Small intestine (tissue), 16 donors: ENCODE results near the gene KCNS1. TPM values are rescaled to one million over a fixed set of nuclear protein-coding genes. Genes with fewer than 3 reads are reported as not detected.
A peak's percentile ranks its signal among the peaks of the same experiment; 100 is the strongest.
"Not testable (repeated sequence)": the region's sequence is repeated elsewhere in the genome, so short reads cannot be mapped to it uniquely, and the experiment has no call there.

Source experiments
- DNase-seq, 2 donors: peaks; one replicate each; pipeline versions ENCODE4 v3.0.0 to v3.0.0-alpha.2; 2013
- FAIRE-seq: peaks from 2 replicates; lab custom pipeline; 2012; peaks lifted over from hg19 to GRCh38; lab: Jason Lieb, UNC
- H3K27ac ChIP-seq, 3 donors: one replicate each; pipeline ENCODE4 v1.5.1; 2013; ENCODE audit warnings: low read length in 2 of 3, mild to moderate bottlenecking in 2 of 3, control low read depth in 1 of 3, inconsistent platforms in 1 of 3, low read depth in 1 of 3, moderate library complexity in 1 of 3
- H3K27me3 ChIP-seq, 3 donors: one replicate each; pipeline ENCODE4 v1.6.1; 2013; ENCODE audit warnings: low read length in 3 of 3, inconsistent platforms in 1 of 3; ENCODE audit not compliant: control insufficient read depth in 3 of 3, insufficient read depth in 3 of 3
- H3K36me3 ChIP-seq, 3 donors: one replicate each; pipeline ENCODE4 v1.6.1; 2013; ENCODE audit warnings: low read length in 3 of 3, inconsistent platforms in 1 of 3, low read depth in 1 of 3, mild to moderate bottlenecking in 1 of 3, moderate library complexity in 1 of 3; ENCODE audit not compliant: control insufficient read depth in 3 of 3, insufficient read depth in 2 of 3
- H3K4me1 ChIP-seq, 3 donors: one replicate each; pipeline ENCODE4 v1.6.1; 2013; ENCODE audit warnings: low read length in 2 of 3, inconsistent platforms in 1 of 3, low read depth in 1 of 3, mild to moderate bottlenecking in 1 of 3, moderate library complexity in 1 of 3; ENCODE audit not compliant: control insufficient read depth in 3 of 3, insufficient read depth in 2 of 3
- H3K4me3 ChIP-seq, 3 donors: one replicate each; pipeline ENCODE4 v1.5.1; 2013; ENCODE audit warnings: low read length in 3 of 3, control low read depth in 1 of 3, inconsistent platforms in 1 of 3, low read depth in 1 of 3, mild to moderate bottlenecking in 1 of 3, moderate library complexity in 1 of 3
- H3K9me3 ChIP-seq, 2 donors: one replicate each; pipeline ENCODE4 v1.6.1; 2013; ENCODE audit warnings: low read depth in 1 of 2, low read length in 1 of 2; ENCODE audit not compliant: control insufficient read depth in 2 of 2, insufficient read depth in 1 of 2
- WGBS, 3 donors: extraction: QIAGEN DNeasy Blood & Tissue Kit; methylation state at CpG; one replicate each; pipeline ENCODE4 v1.1.7; 2013; 5-methylcytosine and 5-hydroxymethylcytosine counted together
- long read RNA-seq, 10 donors: transcript quantifications; one replicate each; lab custom pipeline, GENCODE V29; 2026
- polyA plus RNA-seq, 4 donors: library from polyadenylated mRNA; stranded (reverse) in 3 of 4; unstranded in 1 of 4; fragments of 200-250 nt in 3 of 4; fragments of 120-200 nt in 1 of 4; gene quantifications; one replicate each; pipeline versions ENCODE4 v1.2.1 to v1.2.3, GENCODE V29; 2013
- donor health status: healthy with polysubstance abuse.
- donor health status: control.
- donor health status: control.
- donor health status: Bipolar disorder and iron deficiency.
- donor health status: healthy.

The KCNS1 gene
- polyA plus RNA-seq, result 1 to 10 TPM in 2 of 4 donors, not detected in 2; 1.0 to 1.3 TPM
- long read RNA-seq, donor 1, result 0 reads
- long read RNA-seq, donor 2, result 0 reads
- long read RNA-seq, donor 3, result 0 reads
- long read RNA-seq, donor 4, result 0 reads
- long read RNA-seq, donor 5, result 0 reads
- long read RNA-seq, donor 6, result 0 reads
- long read RNA-seq, donor 7, result 0 reads
- long read RNA-seq, donor 8, result 0 reads
- long read RNA-seq, donor 9, result 0 reads
- long read RNA-seq, donor 10, result 0 reads

DNA sequence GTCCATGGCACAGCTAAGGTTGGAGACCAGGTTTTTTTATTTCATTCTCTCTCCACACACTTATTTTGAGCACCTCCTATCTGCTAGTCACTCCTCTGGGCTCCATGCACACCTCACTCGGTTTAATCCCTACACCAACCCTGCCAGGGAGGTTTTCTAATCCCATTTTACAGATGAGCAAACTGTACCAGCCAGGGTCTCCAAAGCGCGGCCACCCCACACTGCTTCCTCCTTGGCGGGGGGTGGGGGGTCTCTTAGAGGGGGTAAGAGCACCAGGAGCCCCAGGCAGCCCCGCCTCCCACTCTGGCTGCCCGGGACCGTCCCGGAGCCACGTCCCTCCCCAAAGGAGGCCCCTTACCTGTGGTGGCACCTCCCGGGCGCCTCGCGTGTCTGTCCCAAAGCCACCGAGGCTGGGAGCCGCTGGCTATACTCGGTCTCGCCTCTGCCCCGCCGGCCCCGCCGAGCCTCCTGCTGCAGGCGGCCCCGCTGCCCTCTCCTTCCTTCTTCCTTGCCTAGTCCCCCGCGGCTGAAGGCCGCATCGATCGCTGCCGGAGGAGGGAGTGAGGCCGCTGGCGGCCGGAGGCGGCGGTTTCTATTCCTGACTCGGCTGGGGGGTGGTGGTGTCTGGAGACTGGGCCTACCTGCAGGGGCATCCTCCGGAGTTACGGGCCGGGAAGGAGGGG lies at the start of gene KCNS1:
TSS of gene KCNS1 (minus strand) at position 565 of the 683 bp plus-strand sequence. CDS start 1,891 bp downstream, outside the sequence.
- Histone ChIP-seq H3K27ac (no peak within 1 kb of the TSS), H3K4me3 (no peak within 1 kb of the TSS), H3K36me3 (no peaks in the 10 kb centered on the region), H3K27me3 (peaks cover 0 to 57% (median 14%) of the 10 kb centered on the region in 3 donors), H3K9me3 (no peaks in the 10 kb centered on the region), H3K4me1 (peaks cover 0 to 7% (median 2%) of the 10 kb centered on the region in 3 donors)
- no peak for FAIRE-seq
- DNase-seq, result peak; percentile 21 to 53
- WGBS, 3 donors, result 6 to 9% (median 8%) methylated on average over 29 to 38 of the region's 38 CpGs

DNA sequence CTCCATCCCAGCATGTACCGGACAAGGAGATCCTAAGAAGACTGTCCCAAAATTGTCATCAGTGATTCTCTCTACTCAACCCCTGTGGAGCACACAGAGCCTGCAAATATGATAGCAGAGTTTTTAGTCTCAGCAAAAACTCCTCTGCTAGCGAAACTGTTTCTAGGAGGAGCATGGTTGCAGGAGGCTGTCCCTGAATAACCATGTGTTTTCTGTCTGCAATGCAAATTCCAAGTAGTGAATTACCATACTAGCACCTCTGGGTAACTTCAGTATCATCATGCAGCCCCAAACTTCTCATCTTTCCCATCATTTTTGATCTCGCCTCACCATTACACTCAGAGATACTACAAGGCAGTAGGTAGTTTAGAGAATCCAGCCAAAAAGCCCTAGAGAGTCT lies 48.1 kb upstream of the KCNS1 start:
- no peaks in the 10 kb centered on the region for H3K36me3 ChIP-seq
- no peak for DNase-seq
- H3K27me3 ChIP-seq, result peaks cover 0 to 14% (median 7%) of the 10 kb centered on the region in 3 donors
- no peak for FAIRE-seq
- H3K4me1 ChIP-seq, result no peaks in the 10 kb centered on the region
- no peak overlapping the region for H3K27ac ChIP-seq
- no peaks in the 10 kb centered on the region for H3K9me3 ChIP-seq
- no peak overlapping the region for H3K4me3 ChIP-seq
- 88 to 95% (median 88%) methylated on average over 3 of the region's 3 CpGs for WGBS, 3 donors

DNA sequence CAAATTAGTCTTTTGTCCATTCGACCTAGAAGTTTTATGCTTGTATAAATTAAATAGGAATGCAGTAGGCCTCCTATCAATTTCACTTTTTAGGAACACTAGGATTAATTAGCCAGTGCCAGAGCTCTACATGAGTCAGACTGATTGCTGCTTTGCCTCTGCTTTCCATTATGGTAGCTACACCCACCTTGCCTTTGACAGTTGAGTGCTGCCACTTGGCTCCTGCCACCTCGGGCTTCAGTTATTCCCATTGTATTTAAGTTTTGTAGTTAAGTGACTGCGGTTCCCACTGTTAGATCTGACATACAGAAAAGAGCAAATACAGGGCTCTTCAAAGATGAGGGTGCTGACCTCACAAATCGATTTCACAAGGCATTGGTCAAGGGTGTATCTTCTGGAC lies 39.9 kb upstream of the KCNS1 start:
- Histone ChIP-seq H3K4me3 (no peak overlapping the region), H3K27me3 (peaks cover 0 to 9% (median 6%) of the 10 kb centered on the region in 3 donors), H3K36me3 (no peaks in the 10 kb centered on the region), H3K27ac (no peak overlapping the region), H3K4me1 (peaks cover 0 to 15% (median 0%) of the 10 kb centered on the region in 3 donors), H3K9me3 (no peaks in the 10 kb centered on the region)
- no peak for DNase-seq
- no peak for FAIRE-seq
- WGBS, 3 donors, result 74 to 85% (median 76%) methylated on average over 4 of the region's 4 CpGs

DNA sequence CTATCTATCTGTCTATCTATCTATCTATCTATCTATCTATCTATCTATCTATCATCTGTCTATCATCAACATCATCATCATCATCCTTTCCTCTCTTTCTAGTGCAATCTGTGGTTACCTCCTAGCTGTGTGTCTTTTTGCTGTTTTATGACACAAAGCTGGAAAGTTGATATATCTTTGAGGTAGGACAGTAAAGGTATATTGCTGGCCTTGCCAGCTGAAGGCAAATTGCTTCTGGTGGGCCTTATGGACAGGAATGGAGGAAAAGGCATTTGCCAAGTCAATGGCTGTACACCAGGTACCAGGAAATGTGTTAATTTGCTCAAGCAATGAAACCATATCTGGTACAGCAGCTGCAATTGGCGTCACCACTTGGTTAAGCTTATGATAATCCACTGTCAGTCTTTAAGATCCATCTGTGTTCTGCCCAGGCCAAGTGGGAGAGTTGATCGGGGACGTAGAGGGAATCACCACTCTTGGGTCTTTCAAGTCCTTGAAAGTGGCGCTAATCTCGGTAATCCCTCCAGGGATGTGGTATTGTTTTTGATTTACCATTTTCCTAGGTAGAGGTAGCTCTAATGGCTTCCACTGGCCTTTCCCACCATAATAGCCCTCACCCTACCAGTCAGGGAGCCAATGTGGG lies 38.9 kb upstream of the KCNS1 start:
- H3K36me3 ChIP-seq, FAIRE-seq, H3K27ac ChIP-seq, DNase-seq, H3K9me3 ChIP-seq, H3K4me3 ChIP-seq: not testable (repeated sequence)
- WGBS, 3 donors, result 94 to 98% (median 95%) methylated on average over 5 of the region's 5 CpGs
- peaks cover 0 to 15% (median 0%) of the 10 kb centered on the region in 3 donors for H3K4me1 ChIP-seq
- peaks cover 0 to 15% (median 6%) of the 10 kb centered on the region in 3 donors for H3K27me3 ChIP-seq

DNA sequence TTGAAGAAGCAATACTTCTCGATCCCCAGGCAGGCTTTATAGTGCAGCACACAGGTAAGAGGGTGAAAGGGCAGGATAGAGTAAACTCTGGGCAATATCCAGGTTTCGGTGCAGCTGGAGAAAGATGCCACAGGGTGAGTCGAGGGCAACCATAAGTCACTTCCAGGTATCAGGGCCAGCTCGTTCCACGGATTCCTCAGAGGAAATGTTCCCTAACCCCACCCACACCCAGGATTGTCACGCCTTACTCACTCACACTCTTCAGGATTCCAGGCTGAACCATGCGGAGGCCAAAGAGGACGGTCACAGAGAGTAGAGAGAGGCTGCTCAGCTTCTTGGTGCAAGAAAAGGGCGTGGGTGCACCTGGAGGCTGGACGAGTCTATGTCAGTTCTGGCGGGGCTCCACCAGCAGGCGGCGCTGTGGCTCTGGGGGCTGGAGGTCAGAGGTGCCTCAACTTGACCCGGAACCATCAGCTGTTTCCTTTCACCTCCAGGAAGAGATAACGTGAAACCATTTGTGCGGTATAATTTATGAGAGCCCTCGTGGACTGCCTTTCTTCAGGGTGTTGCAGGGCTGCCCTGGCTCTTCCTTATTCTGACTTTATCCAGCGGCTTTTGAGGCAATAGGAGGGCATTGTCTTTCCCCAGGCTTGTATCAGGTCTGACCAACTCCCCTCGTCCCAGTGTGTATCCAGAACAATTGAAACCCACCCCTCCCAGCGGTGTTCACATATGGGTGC lies 37.8 kb upstream of the KCNS1 start:
- Histone ChIP-seq H3K4me3 (no peak overlapping the region), H3K27me3 (peaks cover 0 to 15% (median 6%) of the 10 kb centered on the region in 3 donors), H3K36me3 (no peaks in the 10 kb centered on the region), H3K9me3 (peaks cover 0 to 4% of the 10 kb centered on the region in 2 donors), H3K4me1 (peaks cover 0 to 15% (median 0%) of the 10 kb centered on the region in 3 donors), H3K27ac (peak overlapping the region; percentile 24 to 73 (median 32))
- FAIRE-seq (no peak), DNase-seq (peak; percentile 80 to 82)
- 19 to 33% (median 23%) methylated on average over 20 of the region's 20 CpGs for WGBS, 3 donors

DNA sequence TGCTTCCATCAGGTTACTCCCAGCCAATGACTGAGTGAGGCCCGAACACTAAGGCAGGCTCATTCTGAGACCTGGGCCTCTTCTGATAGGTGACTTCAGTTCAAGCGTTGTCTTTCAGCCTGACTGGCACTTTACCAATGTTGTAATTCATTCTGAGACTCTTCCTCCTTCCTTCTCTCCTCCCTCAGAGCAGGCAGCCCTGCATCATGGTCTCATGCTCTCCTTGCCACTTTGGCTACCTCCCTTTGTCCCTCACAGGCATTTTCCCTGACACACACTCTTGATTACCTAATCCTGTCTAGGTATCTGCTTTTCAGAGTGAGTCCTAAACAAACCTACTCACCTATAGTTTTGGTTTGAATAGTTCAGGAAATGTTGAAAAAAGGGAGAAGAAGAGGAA lies 36.0 kb upstream of the KCNS1 start:
- Histone ChIP-seq H3K27ac (no peak overlapping the region), H3K9me3 (peaks cover 0 to 4% of the 10 kb centered on the region in 2 donors), H3K27me3 (peaks cover 0 to 11% (median 0%) of the 10 kb centered on the region in 3 donors), H3K4me3 (no peak overlapping the region), H3K36me3 (no peaks in the 10 kb centered on the region), H3K4me1 (peaks cover 0 to 15% (median 0%) of the 10 kb centered on the region in 3 donors)
- 41 to 72% (median 72%) methylated on average over 2 of the region's 2 CpGs for WGBS, 3 donors
- FAIRE-seq, result no peak
- DNase-seq, result no peak

GRCh38 chr20:45128099-45128498 lies 27.2 kb upstream of the KCNS1 start:
- no peaks in the 10 kb centered on the region for H3K36me3 ChIP-seq
- no peak overlapping the region for H3K4me3 ChIP-seq
- 53 to 71% (median 64%) methylated on average over 2 of the region's 2 CpGs for WGBS, 3 donors
- FAIRE-seq (no peak), DNase-seq (peak; percentile 21 to 39)
- H3K27me3 ChIP-seq, result peaks cover 0 to 7% (median 0%) of the 10 kb centered on the region in 3 donors
- H3K4me1 ChIP-seq, result no peaks in the 10 kb centered on the region
- H3K27ac ChIP-seq, result no peak overlapping the region
- no peaks in the 10 kb centered on the region for H3K9me3 ChIP-seq

DNA sequence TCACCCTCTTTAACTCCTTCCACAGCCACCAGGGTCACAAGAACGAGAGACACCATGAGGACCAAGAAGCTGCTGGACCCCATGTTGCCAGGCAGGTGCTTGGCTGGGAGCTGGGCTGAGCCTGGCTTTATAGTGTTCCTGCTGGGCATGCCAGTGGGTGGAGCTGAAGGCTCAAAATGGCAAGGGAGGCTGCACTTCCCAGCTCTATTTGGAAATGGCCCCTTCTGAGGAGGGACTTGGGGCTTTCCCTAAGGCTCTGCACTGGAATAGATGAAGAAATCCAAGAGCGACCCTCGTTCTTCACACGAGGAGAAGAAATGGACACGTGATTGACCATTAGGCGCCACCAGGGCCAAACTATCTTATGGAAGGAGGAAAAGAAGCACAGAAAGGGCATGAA lies 23.4 kb upstream of the KCNS1 start, which contains the start of gene WFDC12:
TSS of gene WFDC12 (minus strand) at position 101 of the 400 bp plus-strand sequence. CDS start at position 83, 18 bp downstream.
- Histone ChIP-seq H3K27ac (no peak within 1 kb of the TSS), H3K4me3 (no peak within 1 kb of the TSS), H3K4me1 (no peaks in the 10 kb centered on the region), H3K27me3 (peaks cover 0 to 7% (median 0%) of the 10 kb centered on the region in 3 donors), H3K9me3 (no peaks in the 10 kb centered on the region), H3K36me3 (no peaks in the 10 kb centered on the region)
- DNase-seq, result no peak
- no peak for FAIRE-seq
- 85% methylated on average over 6 of the region's 6 CpGs for WGBS, 3 donors
